ENCODE data around the gene LMO7.

The LMO7 gene

GRCh38 chr13:75796825-75797224 is 160.7 kb downstream of the LMO7 start:
- H3K4me2 ChIP-seq (ENCODE audit: low read length), result no peak overlapping the region
- no peaks in the 10 kb centered on the region for H3K79me2 ChIP-seq (ENCODE audit: insufficient read depth, low read length)
- H4K20me1 ChIP-seq (ENCODE audit: insufficient read depth, low read length), result no peaks in the 10 kb centered on the region
- TF ChIP-seq EZH2 (IDR thresholded peaks at IDR 0.05; ENCODE audit: borderline replicate concordance, low read length) (no peak), CTCF (IDR thresholded peaks at IDR 0.05; ENCODE audit: low read length) (no peak)
- no peaks in the 10 kb centered on the region for H3K4me1 ChIP-seq (ENCODE audit: insufficient read depth, low read length, severe bottlenecking)
- no peak overlapping the region for H3K4me3 ChIP-seq (ENCODE audit: low read depth, low read length, poor library complexity, severe bottlenecking)
- no peak overlapping the region for H3K27ac ChIP-seq (ENCODE audit: low read depth, low read length, poor library complexity, severe bottlenecking)
- no peak overlapping the region for H3K9ac ChIP-seq (ENCODE audit: low read length)
- no peaks in the 10 kb centered on the region for H3K27me3 ChIP-seq (ENCODE audit: insufficient read depth, low read length)
- peaks cover 42% of the 10 kb centered on the region; the same call in 1 of the 2 replicates for H3K36me3 ChIP-seq (ENCODE audit: insufficient read depth, low read length)
- 0 out of 2 replicates have a peak, but pooled peaks cover 4% of the 10 kb centered on the region for H3K9me3 ChIP-seq (ENCODE audit: low read length)
- H3K9me2 ChIP-seq (ENCODE audit: low read depth, low read length), result no peaks in the 10 kb centered on the region
- no peaks in the 10 kb centered on the region for H3F3A ChIP-seq (ENCODE audit: insufficient read depth, low read length)
- H2AFZ ChIP-seq (ENCODE audit: low read length), result no peak overlapping the region

DNA sequence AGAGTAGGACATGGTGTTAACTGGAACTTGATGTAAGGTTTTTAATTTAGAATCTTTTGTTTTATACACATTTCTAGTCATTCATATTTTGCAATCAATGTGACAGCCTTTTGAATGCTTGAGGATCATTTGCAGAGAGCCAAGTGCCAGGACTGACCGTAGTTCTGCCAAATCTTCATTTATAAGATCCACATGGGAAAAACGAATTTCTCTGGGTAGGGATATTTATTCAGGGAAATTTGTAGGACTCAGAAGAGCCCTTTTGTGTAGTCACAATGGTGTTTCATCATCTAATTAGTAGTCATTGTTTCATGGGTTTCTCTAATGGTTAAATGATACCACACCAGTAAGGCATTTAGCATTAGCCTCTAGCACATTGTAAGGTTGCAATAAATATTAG is 161.1 kb downstream of the LMO7 start:
- Histone ChIP-seq H3F3A (ENCODE audit: insufficient read depth, low read length) (no peaks in the 10 kb centered on the region), H4K20me1 (ENCODE audit: insufficient read depth, low read length) (no peaks in the 10 kb centered on the region), H3K9me3 (ENCODE audit: low read length) (0 out of 2 replicates have a peak, but pooled peaks cover 4% of the 10 kb centered on the region), H3K9me2 (ENCODE audit: low read depth, low read length) (no peaks in the 10 kb centered on the region), H3K36me3 (ENCODE audit: insufficient read depth, low read length) (peaks cover 46% of the 10 kb centered on the region; the same call in 1 of the 2 replicates), H2AFZ (ENCODE audit: low read length) (no peak overlapping the region), H3K4me3 (ENCODE audit: low read depth, low read length, poor library complexity, severe bottlenecking) (no peak overlapping the region), H3K9ac (ENCODE audit: low read length) (no peak overlapping the region), H3K27ac (ENCODE audit: low read depth, low read length, poor library complexity, severe bottlenecking) (no peak overlapping the region), H3K79me2 (ENCODE audit: insufficient read depth, low read length) (no peaks in the 10 kb centered on the region), H3K4me2 (ENCODE audit: low read length) (no peak overlapping the region), H3K4me1 (ENCODE audit: insufficient read depth, low read length, severe bottlenecking) (no peaks in the 10 kb centered on the region), H3K27me3 (ENCODE audit: insufficient read depth, low read length) (no peaks in the 10 kb centered on the region)
- TF ChIP-seq CTCF (IDR thresholded peaks at IDR 0.05; ENCODE audit: low read length) (no peak), EZH2 (IDR thresholded peaks at IDR 0.05; ENCODE audit: borderline replicate concordance, low read length) (no peak)

DNA sequence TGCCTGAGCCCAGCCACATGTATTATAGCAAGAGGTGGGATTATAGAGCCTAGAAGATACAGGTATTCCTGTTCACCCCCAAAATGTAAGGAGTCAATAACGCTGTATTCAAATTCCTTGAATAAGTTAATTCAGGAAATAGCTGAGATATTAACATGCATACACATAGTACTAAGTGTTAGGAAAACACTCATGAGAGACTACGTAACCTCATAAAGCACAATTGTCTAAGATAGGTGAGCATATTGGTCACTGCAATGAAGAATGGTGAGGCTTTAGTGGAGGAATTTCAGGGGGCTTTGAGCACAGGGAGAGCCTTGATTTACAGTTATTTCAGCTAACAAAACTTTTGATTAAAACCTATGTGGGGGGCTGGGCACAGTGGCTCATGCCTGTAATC is 161.6 kb downstream of the LMO7 start:
- H3K27ac ChIP-seq (ENCODE audit: low read depth, low read length, poor library complexity, severe bottlenecking), result no peak overlapping the region
- TF ChIP-seq CTCF (IDR thresholded peaks at IDR 0.05; ENCODE audit: low read length) (no peak), EZH2 (IDR thresholded peaks at IDR 0.05; ENCODE audit: borderline replicate concordance, low read length) (no peak)
- H3K9ac ChIP-seq (ENCODE audit: low read length), result no peak overlapping the region
- peaks cover 51% of the 10 kb centered on the region; the same call in 1 of the 2 replicates for H3K36me3 ChIP-seq (ENCODE audit: insufficient read depth, low read length)
- no peaks in the 10 kb centered on the region for H3K79me2 ChIP-seq (ENCODE audit: insufficient read depth, low read length)
- H2AFZ ChIP-seq (ENCODE audit: low read length), result no peak overlapping the region
- no peaks in the 10 kb centered on the region for H3K9me2 ChIP-seq (ENCODE audit: low read depth, low read length)
- H3K4me1 ChIP-seq (ENCODE audit: insufficient read depth, low read length, severe bottlenecking), result peaks cover 5% of the 10 kb centered on the region
- no peak overlapping the region for H3K4me3 ChIP-seq (ENCODE audit: low read depth, low read length, poor library complexity, severe bottlenecking)
- no peaks in the 10 kb centered on the region for H3K27me3 ChIP-seq (ENCODE audit: insufficient read depth, low read length)
- H3K9me3 ChIP-seq (ENCODE audit: low read length), result 0 out of 2 replicates have a peak, but pooled peaks cover 4% of the 10 kb centered on the region
- H3K4me2 ChIP-seq (ENCODE audit: low read length), result no peak overlapping the region
- H4K20me1 ChIP-seq (ENCODE audit: insufficient read depth, low read length), result no peaks in the 10 kb centered on the region
- H3F3A ChIP-seq (ENCODE audit: insufficient read depth, low read length), result no peaks in the 10 kb centered on the region
